Keratinocyte (primary cell): ENCODE data around the gene DALRD3. TPM values are rescaled to one million over a fixed set of nuclear protein-coding genes. Genes with fewer than 3 reads are reported as not detected.
A peak's percentile ranks its signal among the peaks of the same experiment; 100 is the strongest.

Experiments used
- DNase-seq: peaks from one replicate; pipeline ENCODE4 v3.0.0-alpha.2; 2011; ENCODE audit warnings: low read depth, missing footprints, low spot score
- FAIRE-seq: peaks from 2 replicates; lab custom pipeline; 2011; peaks lifted over from hg19 to GRCh38; lab: Jason Lieb, UNC
- H2AFZ ChIP-seq: 2 replicates; pipeline ENCODE4 v1.6.0; 2012; ENCODE audit warnings: low read length, control low read depth, inconsistent platforms; ENCODE audit not compliant: control insufficient read depth
- H3K27ac ChIP-seq: 2 replicates; pipeline ENCODE4 v1.5.1; 2011; ENCODE audit warnings: low read length; ENCODE audit not compliant: control insufficient read depth, insufficient read depth
- H3K27me3 ChIP-seq: 3 replicates; pipeline ENCODE4 v1.6.0; 2011; ENCODE audit warnings: low read length; ENCODE audit not compliant: control insufficient read depth, insufficient read depth; ENCODE audit errors: extremely low read depth
- H3K36me3 ChIP-seq, 2 experiments: 2 replicates in 1 of 2; 3 replicates in 1 of 2; pipeline ENCODE4 v1.5.1; 2011; ENCODE audit warnings: low read length in 2 of 2, mild to moderate bottlenecking in 1 of 2; ENCODE audit not compliant: control insufficient read depth in 2 of 2, insufficient read depth in 2 of 2; ENCODE audit errors: extremely low read depth in 1 of 2
- H3K4me1 ChIP-seq: 3 replicates; pipeline ENCODE4 v1.5.1; 2011; ENCODE audit warnings: low read length; ENCODE audit not compliant: control insufficient read depth, insufficient read depth; ENCODE audit errors: extremely low read depth
- H3K4me2 ChIP-seq: 3 replicates; pipeline ENCODE4 v1.6.0; 2011; ENCODE audit warnings: low read depth, low read length; ENCODE audit not compliant: control insufficient read depth, insufficient read depth; ENCODE audit errors: extremely low read depth
- H3K4me3 ChIP-seq, 3 experiments: fragments of 200-600 bp in 1 of 3; sonication (generic) in 1 of 3; 2 replicates in 2 of 3; 3 replicates in 1 of 3; pipeline ENCODE4 v1.5.1; 2011 to 2016; ENCODE audit warnings: low read length in 3 of 3, mild to moderate bottlenecking in 3 of 3, control low read depth in 2 of 3, inconsistent platforms in 1 of 3, low read depth in 1 of 3, mixed read lengths in 1 of 3, mixed run types in 1 of 3, moderate library complexity in 1 of 3; ENCODE audit not compliant: control insufficient read depth in 2 of 3, insufficient read depth in 2 of 3; ENCODE audit errors: extremely low read depth in 1 of 3
- H3K79me2 ChIP-seq: 2 replicates; pipeline ENCODE4 v1.6.0; 2012; ENCODE audit warnings: low read length; ENCODE audit not compliant: control insufficient read depth, insufficient read depth
- H3K9ac ChIP-seq: 3 replicates; pipeline ENCODE4 v1.6.0; 2011; ENCODE audit warnings: low read length; ENCODE audit not compliant: control insufficient read depth, insufficient read depth; ENCODE audit errors: extremely low read depth
- H3K9me1 ChIP-seq: 3 replicates; pipeline ENCODE4 v1.6.0; 2011; ENCODE audit warnings: low read length; ENCODE audit not compliant: control insufficient read depth, insufficient read depth; ENCODE audit errors: extremely low read depth
- H3K9me3 ChIP-seq: 2 replicates; pipeline ENCODE4 v1.5.1; 2012; ENCODE audit warnings: low read depth, low read length; ENCODE audit not compliant: control insufficient read depth
- H4K20me1 ChIP-seq: 3 replicates; pipeline ENCODE4 v1.6.0; 2011; ENCODE audit warnings: low read length; ENCODE audit not compliant: control insufficient read depth, insufficient read depth; ENCODE audit errors: extremely low read depth
- EZH2 ChIP-seq: IDR thresholded peaks from one replicate; pipeline ENCODE4 v1.6.1; 2012; ENCODE audit warnings: inconsistent platforms, mild to moderate bottlenecking, low read length, moderate library complexity
- dilution Hi-C: fragments of 300-500 bp; cut with MboI; formaldehyde crosslinking; loops from one replicate; pipeline ENCODE4 v1.7.0; 2020; ENCODE audit warnings: low sequenced_read_pairs; ENCODE audit not compliant: extremely low pct_ligation_motif_present
- polyA plus RNA-seq, 5 experiments: library from polyadenylated mRNA; depleted of rRNA in 3 of 5; stranded (reverse) in 3 of 5; stranded (forward) in 1 of 5; unstranded in 1 of 5; fragments of >200 nt; gene quantifications; 1 replicate in 1 of 5; 2 replicates in 3 of 5; 3 replicates in 1 of 5; pipeline versions ENCODE4 v1.2.1 to v1.2.3, GENCODE V29; 2011 to 2012; ENCODE audit warnings: missing spikeins in 2 of 5, low read depth in 1 of 5, low replicate concordance in 1 of 5
- TF ChIP-seq, protein P1 (sequence below), 3 experiments: IDR thresholded peaks in 1 of 3; conservative IDR thresholded peaks in 1 of 3; optimal IDR thresholded peaks in 1 of 3; 2 replicates in 2 of 3; 3 replicates in 1 of 3; pipeline versions ENCODE3 to v1.5.1; 2011; ENCODE audit warnings: low read length in 3 of 3, mild to moderate bottlenecking in 3 of 3, moderate library complexity in 2 of 3, control low read depth in 1 of 3, inconsistent platforms in 1 of 3; ENCODE audit not compliant: insufficient read depth in 2 of 3; ENCODE audit errors: extremely low read depth in 1 of 3

Gene DALRD3
- polyA plus RNA-seq, 1 donor (not counting 4 experiments of a cell fraction or from before 2014, with no cell fraction given) = 33.7 TPM

DNA sequence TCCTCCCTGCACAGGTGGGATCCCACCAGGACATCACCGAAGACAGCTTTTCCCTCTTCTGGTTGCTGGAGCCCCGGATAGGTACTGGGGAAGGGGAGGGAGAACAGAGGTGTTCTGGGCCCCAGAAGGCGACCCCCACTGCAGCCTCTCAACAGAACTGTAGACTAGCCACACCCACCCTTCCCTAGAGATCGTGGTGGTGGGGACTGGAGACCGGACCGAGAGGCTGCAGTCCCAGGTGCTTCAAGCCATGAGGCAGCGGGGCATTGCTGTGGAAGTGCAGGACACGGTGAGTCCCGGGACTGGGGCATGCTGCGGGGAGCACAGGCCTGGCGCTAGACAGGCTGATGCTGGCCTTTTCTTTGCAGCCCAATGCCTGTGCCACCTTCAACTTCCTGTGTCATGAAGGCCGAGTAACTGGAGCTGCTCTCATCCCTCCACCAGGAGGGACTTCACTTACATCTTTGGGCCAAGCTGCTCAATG lies 4.3 kb upstream of the DALRD3 start:
- H3K9me3 ChIP-seq = no peaks in the 10 kb centered on the region
- dilution Hi-C loops = no loop called here
- peak overlapping the region; percentile 80 to 97 (median 93) for H3K4me3 ChIP-seq
- no peak for TF ChIP-seq EZH2
- TF ChIP-seq, protein P1, sequence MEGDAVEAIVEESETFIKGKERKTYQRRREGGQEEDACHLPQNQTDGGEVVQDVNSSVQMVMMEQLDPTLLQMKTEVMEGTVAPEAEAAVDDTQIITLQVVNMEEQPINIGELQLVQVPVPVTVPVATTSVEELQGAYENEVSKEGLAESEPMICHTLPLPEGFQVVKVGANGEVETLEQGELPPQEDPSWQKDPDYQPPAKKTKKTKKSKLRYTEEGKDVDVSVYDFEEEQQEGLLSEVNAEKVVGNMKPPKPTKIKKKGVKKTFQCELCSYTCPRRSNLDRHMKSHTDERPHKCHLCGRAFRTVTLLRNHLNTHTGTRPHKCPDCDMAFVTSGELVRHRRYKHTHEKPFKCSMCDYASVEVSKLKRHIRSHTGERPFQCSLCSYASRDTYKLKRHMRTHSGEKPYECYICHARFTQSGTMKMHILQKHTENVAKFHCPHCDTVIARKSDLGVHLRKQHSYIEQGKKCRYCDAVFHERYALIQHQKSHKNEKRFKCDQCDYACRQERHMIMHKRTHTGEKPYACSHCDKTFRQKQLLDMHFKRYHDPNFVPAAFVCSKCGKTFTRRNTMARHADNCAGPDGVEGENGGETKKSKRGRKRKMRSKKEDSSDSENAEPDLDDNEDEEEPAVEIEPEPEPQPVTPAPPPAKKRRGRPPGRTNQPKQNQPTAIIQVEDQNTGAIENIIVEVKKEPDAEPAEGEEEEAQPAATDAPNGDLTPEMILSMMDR (optimal IDR thresholded peaks at IDR 0.05 in 1 of 3, IDR thresholded peaks at IDR 0.05 in 1 of 3, conservative IDR thresholded peaks at IDR 0.05 in 1 of 3; ENCODE audit: extremely low read depth in 1 of 3, insufficient read depth in 2 of 3, low read length in 3 of 3) = no peak
- peak overlapping the region; percentile 91 for H3K27ac ChIP-seq
- peaks cover 29 to 41% of the 10 kb centered on the region in 2 experiments for H3K36me3 ChIP-seq
- peak overlapping the region; percentile 90 for H3K9ac ChIP-seq
- peak overlapping the region; percentile 99 for H3K4me2 ChIP-seq
- DNase-seq = no peak
- H3K27me3 ChIP-seq = no peaks in the 10 kb centered on the region
- H3K79me2 ChIP-seq = peaks cover 66% of the 10 kb centered on the region
- H3K9me1 ChIP-seq = no peaks in the 10 kb centered on the region
- peaks cover 34% of the 10 kb centered on the region for H3K4me1 ChIP-seq
- no peak for FAIRE-seq
- H4K20me1 ChIP-seq = peaks cover 4% of the 10 kb centered on the region
- H2AFZ ChIP-seq = peak overlapping the region; percentile 43

DNA sequence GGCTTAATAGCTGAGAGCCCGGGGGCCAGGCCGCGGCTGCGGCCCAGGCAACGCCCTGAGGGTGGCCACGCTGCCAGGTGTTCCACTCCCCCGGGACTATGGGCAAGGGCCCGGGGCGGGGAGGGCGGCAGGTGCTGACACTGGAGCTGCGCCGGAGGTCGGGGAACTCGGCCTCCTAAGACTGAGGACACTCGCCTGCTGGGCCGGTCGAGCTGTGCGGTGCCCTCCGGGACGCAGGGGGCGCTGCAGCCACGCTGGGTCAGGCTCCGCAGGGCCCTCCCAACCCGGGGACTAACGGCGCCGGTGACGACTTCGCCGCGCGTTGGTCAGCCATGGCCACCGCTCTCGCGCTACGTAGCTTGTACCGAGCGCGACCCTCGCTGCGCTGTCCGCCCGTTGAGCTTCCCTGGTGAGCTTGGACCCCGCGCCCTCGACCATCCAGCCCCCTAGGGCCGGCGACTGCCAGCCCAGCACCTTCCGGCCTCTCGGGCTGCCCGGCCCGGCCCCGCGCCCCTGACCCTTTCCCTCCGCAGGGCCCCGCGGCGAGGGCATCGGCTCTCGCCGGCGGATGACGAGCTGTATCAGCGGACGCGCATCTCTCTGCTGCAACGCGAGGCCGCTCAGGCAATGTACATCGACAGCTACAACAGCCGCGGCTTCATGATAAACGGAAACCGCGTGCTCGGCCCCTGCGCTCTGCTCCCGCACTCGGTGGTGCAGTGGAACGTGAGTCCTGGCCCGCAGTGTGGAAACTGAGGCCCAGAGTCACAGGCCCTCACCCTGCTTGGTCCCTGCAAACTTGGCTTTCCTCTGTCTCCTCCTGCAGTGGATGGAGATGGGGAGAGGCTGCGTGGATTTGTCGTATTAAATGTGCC lies 3.7 kb upstream of the DALRD3 start, which contains the start of gene NDUFAF3:
TSS of gene NDUFAF3 (plus strand) at position 309 of the 875 bp plus-strand sequence. CDS start at position 333, 24 bp downstream.
- Histone ChIP-seq H3K27ac (peak within 1 kb of the TSS; percentile 91), H3K4me2 (peak within 1 kb of the TSS; percentile 99), H3K79me2 (peaks cover 63% of the 10 kb centered on the region), H3K9me1 (no peaks in the 10 kb centered on the region), H3K36me3 (peaks cover 26 to 34% of the 10 kb centered on the region in 2 experiments), H2AFZ (peak within 1 kb of the TSS; percentile 86), H3K27me3 (no peaks in the 10 kb centered on the region), H3K4me1 (peaks cover 35% of the 10 kb centered on the region), H3K4me3 (peak within 1 kb of the TSS; percentile 80 to 97 (median 93)), H3K9me3 (no peaks in the 10 kb centered on the region), H3K9ac (peak within 1 kb of the TSS; percentile 90), H4K20me1 (peaks cover 4% of the 10 kb centered on the region)
- no peak for TF ChIP-seq EZH2
- TF ChIP-seq, protein P1 (optimal IDR thresholded peaks at IDR 0.05 in 1 of 3, IDR thresholded peaks at IDR 0.05 in 1 of 3, conservative IDR thresholded peaks at IDR 0.05 in 1 of 3; ENCODE audit: extremely low read depth in 1 of 3, insufficient read depth in 2 of 3, low read length in 3 of 3) = peak in 2 of 3 experiments; percentile 80 to 99
- DNase-seq (no peak), FAIRE-seq (no peak)
- dilution Hi-C loops = no loop called here
